ENCODE measurements around the gene ELMO1.

The ELMO1 gene

DNA sequence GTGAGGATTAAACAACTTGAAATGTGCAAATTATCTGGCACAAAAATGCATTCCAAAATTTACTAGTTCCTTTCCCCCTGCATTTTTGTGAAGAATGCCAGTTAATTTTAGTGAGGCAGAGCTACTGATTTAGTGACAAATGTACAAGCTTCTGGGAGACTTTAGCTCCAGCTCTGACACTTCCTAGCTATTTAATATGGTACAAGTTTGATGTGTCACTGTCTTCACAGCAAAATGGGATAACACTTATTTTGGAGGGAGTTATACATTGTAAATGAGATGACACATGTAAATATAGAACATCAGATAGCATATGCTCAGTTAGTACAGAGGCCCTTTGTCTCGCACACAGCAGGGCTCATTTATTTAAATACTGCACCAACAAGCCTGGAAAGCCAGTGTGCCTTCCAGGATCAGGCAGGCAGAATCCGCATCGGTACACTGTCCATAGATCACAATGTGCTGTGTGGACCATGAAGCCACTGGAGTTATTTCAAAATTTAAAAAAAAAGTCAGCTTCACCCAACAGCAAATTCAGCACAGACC lies 48.7 kb downstream of the ELMO1 start:
- no peak for DNase-seq

- DNase-seq: no peak
Measured at GRCh38 chr7:37398403-37398802, 50.3 kb downstream of the ELMO1 start.

DNA sequence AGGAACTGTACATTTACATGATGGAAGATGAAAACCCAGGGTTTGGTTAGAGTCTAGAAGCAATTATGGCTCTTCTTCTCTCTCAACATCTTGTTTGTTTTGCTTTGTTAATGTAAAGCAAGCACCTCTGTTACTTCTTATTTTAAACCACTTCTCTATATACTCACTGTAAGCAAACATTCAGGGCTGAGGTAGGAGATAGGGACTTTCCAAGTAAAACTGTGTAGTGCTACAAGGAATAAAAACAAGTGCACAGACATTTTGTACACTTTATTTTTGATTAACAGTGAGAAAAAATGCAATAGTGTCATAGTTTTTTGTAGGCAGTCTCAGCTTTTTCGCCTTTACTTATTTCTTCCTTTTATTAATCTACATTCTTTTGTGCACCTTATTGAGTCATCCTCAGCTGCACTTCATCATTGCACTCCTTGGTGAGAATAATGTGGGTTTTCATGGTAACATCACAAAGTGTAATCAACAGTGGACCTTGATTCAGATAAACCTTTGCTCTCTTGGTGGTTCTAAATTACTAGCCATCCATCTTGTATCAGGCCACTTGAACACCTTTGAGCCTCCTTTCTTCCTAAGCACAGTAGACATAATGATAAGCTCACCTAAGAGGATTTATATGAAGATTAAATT lies 52.9 kb downstream of the ELMO1 start:
- DNase-seq: no peak

DNA sequence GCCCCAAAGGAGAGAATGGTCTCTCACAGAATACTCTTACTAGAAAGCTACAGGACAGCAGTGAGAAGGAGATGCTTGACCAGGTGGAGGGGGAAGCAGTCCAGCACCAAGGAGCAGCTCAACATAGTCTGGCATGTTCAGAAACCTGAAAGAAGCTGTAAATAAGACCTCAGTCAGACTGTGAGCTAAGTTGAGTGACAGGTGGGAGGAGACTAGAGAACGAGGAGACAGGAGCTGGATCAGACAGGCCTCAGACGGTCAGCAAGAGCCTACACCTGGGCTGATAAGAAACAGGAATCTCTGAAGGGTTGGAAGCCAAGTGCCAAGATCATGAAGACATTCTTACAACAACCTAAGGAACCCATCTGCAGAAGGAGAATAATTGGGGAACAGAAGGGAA lies 54.5 kb downstream of the ELMO1 start:
- DNase-seq: no peak

- no peak for DNase-seq
Measured at GRCh38 chr7:37393476-37393875, 55.2 kb downstream of the ELMO1 start.

DNA sequence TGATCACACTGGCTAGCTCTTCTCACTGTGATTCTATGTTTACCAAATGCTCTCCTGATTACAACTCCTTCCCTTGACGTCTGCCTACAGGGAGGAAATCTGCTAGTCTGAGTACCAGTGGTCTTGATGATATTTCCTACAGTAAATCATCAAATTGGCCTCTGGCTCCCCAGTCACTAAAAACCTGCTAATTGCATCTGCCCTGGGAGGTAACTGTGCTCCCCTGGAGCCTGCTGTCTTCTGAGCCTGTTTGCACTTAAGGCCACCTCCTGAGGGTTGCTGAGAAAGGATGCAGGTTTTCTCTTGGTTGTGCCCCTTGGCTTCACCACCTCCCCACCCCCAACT lies 56.0 kb downstream of the ELMO1 start:
- DNase-seq: no peak

DNA sequence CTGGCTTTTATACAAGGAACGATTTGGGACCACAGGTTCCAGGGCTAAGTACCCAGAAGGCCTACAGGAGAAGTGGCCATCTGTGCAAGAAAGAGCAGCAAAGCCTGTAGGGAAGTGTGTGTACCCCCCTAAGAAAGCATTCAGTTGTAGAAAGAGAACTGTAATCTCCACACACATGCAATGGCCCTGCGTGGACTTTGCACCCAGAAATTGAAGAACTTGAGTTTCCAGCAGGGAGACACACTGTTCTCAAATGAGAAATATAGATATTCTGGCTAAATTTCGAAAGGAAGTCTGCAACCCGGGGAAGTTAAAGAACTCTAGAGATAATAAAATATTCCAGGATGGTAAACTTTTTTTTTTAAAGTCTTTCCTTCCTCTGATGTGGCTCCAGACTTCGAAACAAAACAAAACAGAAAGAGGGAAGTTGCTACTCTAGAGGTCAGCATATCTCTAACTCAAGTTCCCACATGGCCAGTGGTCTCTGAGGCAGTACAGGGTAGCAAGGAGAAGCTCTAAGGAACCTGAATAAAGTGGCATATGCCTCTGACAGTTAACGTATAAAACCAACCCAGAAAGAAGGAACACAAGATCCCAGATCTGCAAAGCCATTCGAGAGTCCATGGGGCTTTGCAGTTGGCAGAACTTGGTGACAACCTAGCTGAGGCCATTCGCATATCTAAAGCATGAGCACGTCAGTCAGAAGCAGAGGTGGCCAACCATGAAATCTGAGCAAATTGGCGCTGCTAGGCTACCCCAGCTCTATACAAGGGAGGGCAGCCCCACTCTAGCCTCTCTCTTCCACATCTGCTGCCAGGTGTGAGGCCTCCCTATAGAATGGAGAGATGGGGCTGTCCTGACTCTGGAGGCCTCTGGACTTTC lies 56.6 kb downstream of the ELMO1 start:
- DNase-seq: no peak

- no peak for DNase-seq
Measured at GRCh38 chr7:37390114-37390513, 58.5 kb downstream of the ELMO1 start.

- DNase-seq: no peak
Measured at GRCh38 chr7:37388811-37389210, 59.9 kb downstream of the ELMO1 start.

DNA sequence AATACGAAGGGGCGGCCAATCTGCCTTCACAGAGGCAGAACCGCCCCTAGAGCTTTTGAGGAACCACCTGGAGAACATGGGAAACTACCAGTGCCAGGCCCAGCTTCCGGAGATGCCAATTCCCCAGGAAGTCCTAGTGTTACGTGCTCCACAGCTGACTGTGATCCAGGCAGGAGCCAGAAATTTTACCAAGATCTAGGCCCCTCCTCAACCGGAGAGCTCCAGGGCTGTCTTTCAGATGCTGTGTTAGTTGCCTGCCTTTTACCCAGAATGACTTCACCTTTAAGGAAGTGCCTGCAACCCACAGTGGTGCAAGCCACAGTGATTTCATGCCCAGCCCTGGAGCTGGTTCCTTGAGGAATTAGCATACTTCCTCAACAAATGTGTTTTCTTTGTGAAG lies 62.9 kb downstream of the ELMO1 start:
- no peak for DNase-seq

DNA sequence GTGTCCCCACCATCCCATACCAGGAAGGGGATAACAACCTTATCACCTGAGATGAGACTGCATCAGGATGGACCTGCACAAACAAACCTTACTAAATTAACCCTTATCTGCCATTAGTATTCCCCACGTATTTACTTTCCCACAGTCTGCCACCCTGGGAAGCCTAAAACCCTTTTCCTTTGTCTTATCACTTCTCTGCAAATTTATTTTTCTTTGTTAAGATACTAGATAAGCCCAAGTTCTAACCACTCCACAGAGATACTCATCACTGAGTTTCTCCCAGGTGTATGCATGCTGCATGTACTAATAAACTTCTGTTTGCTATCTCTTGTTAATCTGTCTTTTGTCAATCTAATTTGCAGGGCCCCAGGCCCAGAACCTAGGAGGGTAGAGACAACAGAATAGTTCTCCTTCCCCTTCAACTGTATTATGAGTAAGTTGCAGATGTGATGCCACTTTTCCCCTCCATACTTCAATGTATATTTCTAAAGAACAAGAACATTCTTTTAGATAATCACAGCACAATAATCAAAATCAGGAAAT lies 66.0 kb downstream of the ELMO1 start:
- no peak for DNase-seq

DNA sequence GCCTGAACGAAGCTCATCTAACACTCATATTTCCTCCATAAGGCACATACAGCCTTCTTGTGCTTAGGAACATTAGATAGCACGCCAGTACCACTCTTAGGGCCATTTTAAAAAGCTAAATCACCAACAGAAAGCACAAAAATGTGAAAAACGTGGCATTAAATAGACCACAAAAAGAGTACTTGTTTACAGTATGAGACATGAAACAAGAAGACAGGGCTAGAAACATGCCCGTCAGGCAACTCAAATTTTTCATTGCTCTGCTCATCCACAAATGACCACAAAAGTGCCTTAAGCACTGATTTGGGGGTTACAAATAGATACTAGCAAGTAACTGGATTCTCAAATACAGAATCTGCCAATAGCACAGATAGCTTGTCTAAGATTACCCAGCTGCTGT lies 67.8 kb downstream of the ELMO1 start:
- DNase-seq: no peak

GRCh38 chr7:37379546-37380277 lies 69.0 kb downstream of the ELMO1 start:
- no peak for DNase-seq

GRCh38 chr7:37377231-37377630 lies 71.4 kb downstream of the ELMO1 start:
- DNase-seq: no peak

- no peak for DNase-seq
Measured at GRCh38 chr7:37376386-37376785, 72.3 kb downstream of the ELMO1 start.

DNA sequence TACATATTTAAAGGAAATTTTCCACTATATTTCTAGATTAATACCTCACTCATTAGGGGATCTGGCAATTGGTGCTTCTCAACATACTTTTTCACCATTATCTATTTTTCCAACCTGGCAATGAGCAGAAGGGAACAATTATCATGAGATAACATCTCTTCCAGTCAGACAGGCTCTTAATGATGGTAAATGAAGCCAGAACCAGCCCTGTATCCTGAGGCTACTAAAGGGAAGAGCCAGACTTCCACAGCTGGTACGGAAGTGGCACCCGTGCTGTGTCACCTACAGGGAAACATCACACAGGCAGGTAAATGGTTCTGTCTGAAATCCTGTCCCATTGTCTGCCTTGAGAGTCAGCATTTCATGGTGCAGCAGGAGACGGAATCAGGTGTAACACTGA lies 75.9 kb downstream of the ELMO1 start:
- DNase-seq: no peak

DNA sequence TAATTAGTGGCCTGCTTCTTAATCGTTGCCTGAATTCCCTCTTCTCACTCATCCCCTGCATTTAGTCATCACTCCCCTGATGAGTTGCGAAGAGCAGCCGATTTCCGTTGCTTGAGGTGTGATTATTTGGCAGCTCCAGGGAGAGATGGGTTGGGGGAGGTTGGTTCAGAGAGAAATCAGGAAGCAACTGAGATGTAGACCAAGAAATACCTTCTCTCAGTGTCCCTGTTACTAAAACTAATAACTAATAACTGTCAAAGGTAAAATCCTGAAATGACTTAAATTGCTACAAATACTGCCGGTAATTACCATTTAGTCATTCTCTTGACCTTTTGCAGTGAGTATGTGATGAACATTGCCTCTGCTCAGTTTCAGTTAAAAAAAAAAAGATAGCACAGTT lies 76.9 kb downstream of the ELMO1 start:
- no peak for DNase-seq

GRCh38 chr7:37369906-37370305 lies 78.8 kb downstream of the ELMO1 start:
- no peak for DNase-seq

DNA sequence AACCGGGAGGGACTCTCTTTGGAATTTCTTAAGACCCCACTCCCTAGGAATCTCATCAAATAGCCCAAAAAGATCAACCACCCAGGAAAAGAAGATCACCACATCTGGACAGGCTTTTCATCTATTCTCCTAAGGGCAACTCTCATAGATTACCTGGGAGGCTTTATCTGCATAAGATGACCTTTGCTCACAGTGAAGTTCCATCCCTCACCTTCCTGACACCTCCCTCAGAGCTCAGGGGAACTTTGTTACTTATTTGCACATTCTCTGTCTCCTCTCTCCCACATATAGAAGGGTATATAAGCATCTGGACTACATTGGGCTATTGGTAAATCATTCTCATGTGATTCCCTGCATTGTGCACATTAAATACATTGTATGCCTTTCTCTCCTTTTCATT lies 80.1 kb downstream of the ELMO1 start:
- DNase-seq: no peak

GRCh38 chr7:37367010-37367409 lies 81.7 kb downstream of the ELMO1 start:
- no peak for DNase-seq

DNA sequence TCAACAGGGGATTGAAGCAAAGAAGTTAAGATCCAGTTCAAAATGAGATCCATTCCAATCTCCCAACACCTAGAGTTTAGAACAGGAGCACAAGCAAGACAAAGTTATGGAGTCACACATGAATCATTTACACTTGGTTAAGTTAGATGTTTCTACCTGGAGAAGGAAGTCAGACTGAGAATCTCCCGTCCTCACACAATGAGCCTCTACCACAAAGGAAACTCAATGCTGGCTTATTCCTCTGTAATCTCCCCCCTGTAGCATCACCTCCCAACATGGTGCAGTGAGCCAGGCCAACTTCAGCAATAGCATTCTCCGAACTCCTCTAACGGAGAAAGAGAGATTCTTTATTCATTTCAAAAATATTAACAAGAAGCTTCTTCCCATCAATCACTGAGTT lies 82.2 kb downstream of the ELMO1 start:
- DNase-seq: no peak

DNA sequence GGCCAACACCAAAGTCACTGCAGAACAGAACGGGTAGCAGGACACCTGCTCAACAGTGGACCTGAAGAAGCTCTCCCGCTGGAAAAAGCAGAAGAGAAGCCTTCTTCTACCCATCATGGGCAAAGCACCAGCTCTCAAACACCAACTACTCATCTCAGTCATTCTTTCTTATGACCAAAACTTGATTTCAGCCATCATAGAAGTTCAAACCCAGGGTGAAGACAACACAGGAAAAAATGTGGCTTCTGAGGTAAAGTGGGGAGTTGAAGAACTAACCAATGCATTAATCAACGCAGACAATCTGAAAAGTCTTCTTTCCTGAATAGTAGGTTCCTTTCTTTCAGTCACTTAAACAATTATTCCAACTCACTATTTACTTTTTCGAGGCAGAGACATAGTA lies 83.3 kb downstream of the ELMO1 start:
- DNase-seq: no peak

GRCh38 chr7:37364856-37365255 lies 83.8 kb downstream of the ELMO1 start:
- no peak for DNase-seq
